GM12801 (cell line): Measurements from ENCODE around the gene CELA2A.

Experiments used
- TF ChIP-seq, protein P1 (sequence below): IDR thresholded peaks from one replicate; pipeline ENCODE4 v1.5.1; 2011; ENCODE audit warnings: control low read depth; ENCODE audit not compliant: insufficient read length; ENCODE audit errors: extremely low read depth

The CELA2A gene

DNA sequence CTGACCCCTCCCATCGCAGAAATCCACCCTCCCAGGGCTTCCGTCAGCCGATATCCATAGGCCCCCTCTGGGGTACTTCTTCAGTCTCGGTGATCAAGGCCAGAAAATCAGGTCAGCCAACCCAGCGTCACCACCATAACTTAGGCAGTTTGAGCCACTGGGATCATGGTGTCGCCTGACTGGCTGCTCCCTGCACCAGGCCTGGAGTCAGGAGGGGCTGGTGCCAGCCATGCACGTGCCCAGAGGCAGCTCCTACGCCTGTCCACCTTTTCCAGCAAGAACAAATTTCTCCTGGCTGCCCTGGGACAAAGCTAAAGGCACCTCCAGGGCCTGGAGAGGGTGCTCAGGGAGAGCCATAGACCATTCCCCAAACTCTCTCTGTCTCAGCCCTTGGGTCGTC is 23.1 kb upstream of the CELA2A start:
- TF ChIP-seq, protein P1, sequence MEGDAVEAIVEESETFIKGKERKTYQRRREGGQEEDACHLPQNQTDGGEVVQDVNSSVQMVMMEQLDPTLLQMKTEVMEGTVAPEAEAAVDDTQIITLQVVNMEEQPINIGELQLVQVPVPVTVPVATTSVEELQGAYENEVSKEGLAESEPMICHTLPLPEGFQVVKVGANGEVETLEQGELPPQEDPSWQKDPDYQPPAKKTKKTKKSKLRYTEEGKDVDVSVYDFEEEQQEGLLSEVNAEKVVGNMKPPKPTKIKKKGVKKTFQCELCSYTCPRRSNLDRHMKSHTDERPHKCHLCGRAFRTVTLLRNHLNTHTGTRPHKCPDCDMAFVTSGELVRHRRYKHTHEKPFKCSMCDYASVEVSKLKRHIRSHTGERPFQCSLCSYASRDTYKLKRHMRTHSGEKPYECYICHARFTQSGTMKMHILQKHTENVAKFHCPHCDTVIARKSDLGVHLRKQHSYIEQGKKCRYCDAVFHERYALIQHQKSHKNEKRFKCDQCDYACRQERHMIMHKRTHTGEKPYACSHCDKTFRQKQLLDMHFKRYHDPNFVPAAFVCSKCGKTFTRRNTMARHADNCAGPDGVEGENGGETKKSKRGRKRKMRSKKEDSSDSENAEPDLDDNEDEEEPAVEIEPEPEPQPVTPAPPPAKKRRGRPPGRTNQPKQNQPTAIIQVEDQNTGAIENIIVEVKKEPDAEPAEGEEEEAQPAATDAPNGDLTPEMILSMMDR = no peak

DNA sequence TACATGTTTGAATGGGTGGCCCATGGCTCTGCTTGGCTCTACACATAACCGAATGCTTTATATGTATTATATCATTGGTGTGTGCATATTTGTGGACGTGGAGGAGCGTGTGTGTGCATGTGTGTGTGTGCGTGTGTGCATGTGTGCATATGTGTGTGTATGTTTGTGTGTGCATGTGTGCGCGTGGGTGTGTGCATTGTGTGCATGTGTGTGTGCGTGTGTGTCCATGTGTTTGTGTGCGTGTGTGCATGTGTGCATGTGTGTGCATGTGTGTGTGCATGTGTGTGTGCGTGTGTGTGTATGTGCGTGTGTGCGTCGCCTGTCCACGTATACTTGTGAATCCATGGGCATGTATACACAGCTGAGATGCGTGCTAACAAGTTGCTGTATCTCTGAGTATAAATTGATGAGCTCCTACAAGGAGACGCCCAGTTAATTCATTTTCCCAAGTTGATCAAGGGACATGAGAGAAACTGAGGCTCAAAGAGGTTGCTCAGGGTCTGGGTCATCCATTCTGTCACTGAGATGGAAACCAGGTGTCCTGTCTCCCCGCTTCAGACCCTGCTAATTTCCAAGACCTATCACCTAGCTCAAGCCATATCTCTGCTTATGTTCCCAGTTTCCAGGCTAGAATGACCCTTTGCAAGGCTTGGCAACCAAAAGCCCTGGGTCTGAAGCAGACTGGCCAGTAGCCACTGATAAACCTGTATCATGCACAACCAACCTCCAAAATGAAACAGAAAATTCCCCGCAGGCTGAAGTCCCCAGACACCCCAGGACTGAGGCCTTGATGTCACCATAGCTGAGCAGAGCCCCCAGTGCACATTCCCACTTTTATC is 21.1 kb upstream of the CELA2A start:
- TF ChIP-seq, protein P1 = no peak

DNA sequence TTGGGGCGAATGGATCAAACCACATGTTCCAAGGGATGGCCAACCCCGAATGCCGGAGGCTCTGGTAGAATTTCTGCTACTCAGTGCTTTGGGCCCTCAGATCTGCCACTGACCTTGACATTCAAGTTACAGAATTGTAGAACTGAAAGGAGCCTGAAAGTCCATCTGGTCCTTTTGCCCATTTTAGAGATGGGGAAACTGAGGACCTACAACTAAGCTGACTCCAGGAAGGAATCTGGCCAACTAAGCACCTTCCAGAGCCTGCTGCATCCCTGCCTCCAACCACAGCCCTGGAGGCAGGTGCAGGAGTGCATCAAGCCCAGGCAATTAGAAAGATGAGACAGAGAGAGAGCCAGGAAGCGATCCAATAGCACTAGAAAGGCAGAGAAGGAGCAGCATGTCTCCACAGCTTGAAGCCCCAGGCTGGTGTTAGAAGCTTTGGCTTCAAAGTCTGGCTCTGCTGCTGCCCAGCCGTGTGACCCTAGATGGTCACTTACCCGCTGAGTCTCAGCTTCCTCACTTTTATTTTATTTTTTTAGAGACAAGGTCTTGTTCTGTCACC is 19.6 kb upstream of the CELA2A start:
- TF ChIP-seq, protein P1 = no peak

DNA sequence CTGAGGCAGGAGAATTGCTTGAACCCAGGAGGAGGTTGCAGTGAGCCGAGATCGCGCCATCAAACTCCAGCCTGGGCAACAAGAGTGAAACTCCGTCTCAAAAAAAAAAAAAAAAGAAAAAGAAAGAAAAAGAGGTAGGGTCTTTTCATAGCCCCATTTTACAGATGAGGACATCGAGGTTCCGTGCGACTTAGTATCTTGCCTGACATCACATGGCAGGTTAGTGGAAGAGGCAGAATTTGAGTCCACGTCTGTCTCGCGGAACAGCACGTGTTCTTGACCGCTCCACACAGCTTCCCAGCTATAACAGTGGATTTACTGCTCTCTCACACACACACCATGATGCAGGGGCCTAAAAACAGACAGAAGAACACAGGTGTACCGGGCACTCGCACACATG is 17.2 kb upstream of the CELA2A start:
- TF ChIP-seq, protein P1 = no peak

DNA sequence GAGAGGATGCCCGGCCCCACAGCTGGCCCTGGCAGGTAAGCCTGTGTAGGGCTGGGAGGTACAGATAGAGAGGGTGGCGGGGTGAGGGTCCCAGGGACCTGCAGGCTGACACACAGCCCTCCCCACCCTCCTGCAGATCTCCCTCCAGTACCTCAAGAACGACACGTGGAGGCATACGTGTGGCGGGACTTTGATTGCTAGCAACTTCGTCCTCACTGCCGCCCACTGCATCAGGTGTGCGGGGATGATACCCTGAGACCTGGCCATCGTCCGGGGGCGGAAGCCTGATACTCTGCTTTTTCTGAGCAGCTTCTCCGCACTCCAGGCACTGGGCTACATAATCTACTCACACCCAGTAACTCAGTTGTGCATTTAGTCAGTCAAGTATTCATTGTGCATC is 16.2 kb upstream of the CELA2A start:
- TF ChIP-seq, protein P1 = no peak

DNA sequence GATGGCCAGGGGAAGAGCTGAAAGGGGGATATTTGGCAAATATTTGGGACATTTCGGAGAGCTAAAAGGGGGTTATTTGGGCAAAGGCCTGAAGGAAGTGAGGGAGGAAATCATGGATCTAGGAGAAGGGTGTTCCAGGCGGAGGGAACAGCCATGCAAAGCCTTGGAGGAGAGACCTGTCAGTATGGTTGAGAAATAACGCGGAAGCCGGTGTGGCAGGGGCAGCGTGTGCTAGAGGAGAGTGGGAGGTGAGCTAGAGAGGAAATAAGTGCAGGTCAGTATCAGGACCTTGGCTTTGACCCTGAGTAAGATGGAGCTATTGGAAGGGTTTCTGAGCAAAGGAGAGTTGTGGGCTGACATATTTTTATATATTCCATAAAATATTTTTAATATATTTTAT is 15.3 kb upstream of the CELA2A start:
- TF ChIP-seq, protein P1 = no peak

DNA sequence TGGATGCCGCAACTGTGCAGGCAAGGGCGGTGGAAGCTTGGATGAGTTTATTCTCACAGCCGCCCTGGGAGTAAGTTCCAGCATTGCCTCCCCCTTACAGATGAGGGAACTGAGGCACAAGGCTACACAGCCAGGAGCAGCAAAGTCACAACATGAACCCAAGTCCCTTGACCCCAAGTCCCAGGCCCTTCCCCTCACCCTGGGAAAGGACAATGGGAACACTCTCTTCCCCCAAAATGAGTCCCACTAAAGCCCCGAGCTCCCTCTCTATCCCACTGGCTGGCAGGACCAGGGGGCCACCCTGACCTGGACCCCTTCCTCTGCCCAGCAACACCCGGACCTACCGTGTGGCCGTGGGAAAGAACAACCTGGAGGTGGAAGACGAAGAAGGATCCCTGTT is 14.4 kb upstream of the CELA2A start:
- TF ChIP-seq, protein P1 = no peak
